Osteocyte (in vitro differentiated cells): ENCODE data around the gene C20orf204. TPM values are rescaled to one million over a fixed set of nuclear protein-coding genes. Genes with fewer than 3 reads are reported as not detected.

Experiments
- DNase-seq: peaks from one replicate; pipeline ENCODE4 v3.0.0; 2021; ENCODE audit warnings: mixed read lengths; ENCODE audit not compliant: unreplicated experiment; ENCODE audit errors: extremely low spot score
- H3K27ac Mint-ChIP-seq: one replicate; pipeline ENCODE4 v1.8.0; 2021; ENCODE audit warnings: mild to moderate bottlenecking, mixed read lengths; ENCODE audit not compliant: unreplicated experiment
- H3K27me3 Mint-ChIP-seq: one replicate; pipeline ENCODE4 v1.8.0; 2021; ENCODE audit warnings: mixed read lengths; ENCODE audit not compliant: unreplicated experiment
- H3K36me3 Mint-ChIP-seq: one replicate; pipeline ENCODE4 v1.8.0; 2021; ENCODE audit warnings: mixed read lengths; ENCODE audit not compliant: unreplicated experiment
- H3K4me1 Mint-ChIP-seq: one replicate; pipeline ENCODE4 v1.8.0; 2021; ENCODE audit warnings: mixed read lengths; ENCODE audit not compliant: unreplicated experiment
- H3K4me3 Mint-ChIP-seq: one replicate; pipeline ENCODE4 v1.8.0; 2021; ENCODE audit warnings: mild to moderate bottlenecking, moderate library complexity, mixed read lengths; ENCODE audit not compliant: unreplicated experiment
- H3K9me3 Mint-ChIP-seq: one replicate; pipeline ENCODE4 v1.8.0; 2021; ENCODE audit warnings: mixed read lengths; ENCODE audit not compliant: unreplicated experiment
- CTCF ChIP-seq: fragments of 200-600 bp; sonication (generic); IDR thresholded peaks from 2 replicates; pipeline ENCODE4 v1.5.0; 2021; ENCODE audit warnings: antibody characterized with exemption, mild to moderate bottlenecking, moderate library complexity
- total RNA-seq: library from RNA; stranded (reverse); gene quantifications from 2 replicates; pipeline ENCODE4 v1.2.1, GENCODE V29; 2021

The C20orf204 gene
- total RNA-seq, 1 donor from 2014 or later, result 1.3 TPM

- Mint-ChIP-seq H3K27me3 (peaks cover 9% of the 10 kb centered on the region), H3K27ac (no peak overlapping the region), H3K36me3 (no peaks in the 10 kb centered on the region), H3K4me1 (peaks cover 38% of the 10 kb centered on the region), H3K4me3 (no peak overlapping the region), H3K9me3 (no peaks in the 10 kb centered on the region)
- DNase-seq, result no peak
- TF ChIP-seq CTCF, result no peak
Measured at GRCh38 chr20:64040231-64041039, 4.5 kb downstream of the C20orf204 start.

- Mint-ChIP-seq H3K36me3 (no peaks in the 10 kb centered on the region), H3K27ac (no peak overlapping the region), H3K4me1 (peaks cover 46% of the 10 kb centered on the region), H3K4me3 (no peak overlapping the region), H3K9me3 (no peaks in the 10 kb centered on the region), H3K27me3 (peaks cover 9% of the 10 kb centered on the region)
- TF ChIP-seq CTCF, result no peak
- no peak for DNase-seq
Measured at GRCh38 chr20:64041040-64041780, 5.2 kb downstream of the C20orf204 start.

GRCh38 chr20:64041781-64042053, 5.7 kb downstream of the C20orf204 start:
- Mint-ChIP-seq H3K36me3 (no peaks in the 10 kb centered on the region), H3K4me1 (peaks cover 46% of the 10 kb centered on the region), H3K27me3 (peaks cover 9% of the 10 kb centered on the region), H3K4me3 (no peak overlapping the region), H3K9me3 (no peaks in the 10 kb centered on the region), H3K27ac (no peak overlapping the region)
- TF ChIP-seq CTCF, result no peak
- no peak for DNase-seq

- no peaks in the 10 kb centered on the region for H3K36me3 Mint-ChIP-seq
- peaks cover 9% of the 10 kb centered on the region for H3K27me3 Mint-ChIP-seq
- no peak for DNase-seq
- peaks cover 46% of the 10 kb centered on the region for H3K4me1 Mint-ChIP-seq
- no peak for TF ChIP-seq CTCF
- H3K9me3 Mint-ChIP-seq, result no peaks in the 10 kb centered on the region
- no peak overlapping the region for H3K27ac Mint-ChIP-seq
- H3K4me3 Mint-ChIP-seq, result no peak overlapping the region
Measured at GRCh38 chr20:64042054-64042781, 6.2 kb downstream of the C20orf204 start.

GRCh38 chr20:64043768-64044167, 7.8 kb downstream of the C20orf204 start:
- Mint-ChIP-seq H3K9me3 (no peaks in the 10 kb centered on the region), H3K36me3 (no peaks in the 10 kb centered on the region), H3K27me3 (peaks cover 6% of the 10 kb centered on the region), H3K4me3 (no peak overlapping the region), H3K27ac (no peak overlapping the region), H3K4me1 (peaks cover 44% of the 10 kb centered on the region)
- no peak for DNase-seq
- no peak for TF ChIP-seq CTCF
